ENCODE results near the gene RAI1. TPM values are rescaled to one million over a fixed set of nuclear protein-coding genes. Genes with fewer than 3 reads are reported as not detected.
A peak's percentile ranks its signal among the peaks of the same experiment; 100 is the strongest.

Gene RAI1
- total and polyA plus RNA-seq, 2 of the 13 experiments (the other 11 are each of a cell fraction or from before 2014, with no cell fraction given), result 3.4 to 5.2 TPM

GRCh38 chr17:17693253-17694168 lies 12.3 kb downstream of the RAI1 start (continued):
- TF ChIP-seq MXI1 (IDR thresholded peaks at IDR 0.05; ENCODE audit: borderline replicate concordance, low read depth, low read length), result peak; percentile 54; the same call in 1 of the 3 replicates
- no peak for TF ChIP-seq EEA1 (CRISPR knock-in tag; IDR thresholded peaks at IDR 0.05; ENCODE audit: borderline replicate concordance)
- peak; percentile 28; the same call in 1 of the 2 replicates for TF ChIP-seq ZNF598 (CRISPR knock-in tag; IDR thresholded peaks at IDR 0.05; ENCODE audit: borderline replicate concordance)
- TF ChIP-seq ZBTB37 (CRISPR knock-in tag; IDR thresholded peaks at IDR 0.05), result 0 out of 2 replicates have a peak, but pooled peaks have one; percentile 42
- TF ChIP-seq GTF2F1 (IDR thresholded peaks at IDR 0.05; ENCODE audit: low read length), result no peak
- peak; percentile 13; the same call in 1 of the 2 replicates for TF ChIP-seq ZFP41 (CRISPR knock-in tag; IDR thresholded peaks at IDR 0.05; ENCODE audit: borderline replicate concordance)
- peak; percentile 81; the same call in 1 of the 2 replicates for TF ChIP-seq ZNF792 (CRISPR knock-in tag; IDR thresholded peaks at IDR 0.05)
- no peak for TF ChIP-seq ZNF136 (CRISPR knock-in tag; IDR thresholded peaks at IDR 0.05; ENCODE audit: low read depth)
- TF ChIP-seq ZNF570 (CRISPR knock-in tag; IDR thresholded peaks at IDR 0.05; ENCODE audit: borderline replicate concordance), result no peak
- TF ChIP-seq PLRG1 (conservative IDR thresholded peaks at IDR 0.05), result no peak
- TF ChIP-seq AHR (CRISPR knock-in tag; IDR thresholded peaks at IDR 0.05), result no peak
- TF ChIP-seq SNAPC4 (CRISPR knock-in tag; IDR thresholded peaks at IDR 0.05), result 0 out of 2 replicates have a peak, but pooled peaks have one; percentile 79
- TF ChIP-seq HINFP (CRISPR knock-in tag; IDR thresholded peaks at IDR 0.05; ENCODE audit: low read depth), result no peak
- no peak for TF ChIP-seq SSRP1 (CRISPR knock-in tag; IDR thresholded peaks at IDR 0.05)
- TF ChIP-seq TBL1XR1 (IDR thresholded peaks at IDR 0.05; ENCODE audit: borderline replicate concordance, low read length, partially characterized antibody), result no peak
- peak; percentile 46 for TF ChIP-seq RBM22 (optimal IDR thresholded peaks at IDR 0.05; ENCODE audit: low read length)
- peak; percentile 77 for TF ChIP-seq PATZ1 (CRISPR knock-in tag; IDR thresholded peaks at IDR 0.05)
- TF ChIP-seq TCF12 (IDR thresholded peaks at IDR 0.05), result no peak
- TF ChIP-seq TCF12 (CRISPR knock-in tag; IDR thresholded peaks at IDR 0.05), result 0 out of 2 replicates have a peak, but pooled peaks have one; percentile 50

All from HepG2 (cell line).